MM.1S (cell line): ENCODE results near the gene BACH2.

Source experiments
- DNase-seq: peaks from one replicate; pipeline ENCODE4 v3.0.0-alpha.2; 2015
- H2AFZ ChIP-seq: fragments of 300-600 bp; sonication (generic); 2 replicates; pipeline ENCODE4 v1.6.0; 2016; ENCODE audit warnings: antibody characterized with exemption, low read length
- H3F3A ChIP-seq: fragments of 300-600 bp; sonication (generic); 2 replicates; pipeline ENCODE4 v1.6.1; 2016; ENCODE audit warnings: mild to moderate bottlenecking, antibody characterized with exemption, low read length, moderate library complexity, mixed read lengths; ENCODE audit not compliant: insufficient read depth
- H3K27ac ChIP-seq: fragments of 300-600 bp; sonication (generic); 2 replicates; pipeline ENCODE4 v1.5.1; 2016; ENCODE audit warnings: mild to moderate bottlenecking, low read length
- H3K27me3 ChIP-seq: fragments of 300-600 bp; sonication (generic); replicated peaks from 2 replicates; pipeline ENCODE4 v1.6.0; 2016; ENCODE audit warnings: low read length; ENCODE audit not compliant: insufficient read depth
- H3K36me3 ChIP-seq: fragments of 300-600 bp; sonication (generic); replicated peaks from 2 replicates; pipeline ENCODE4 v1.6.1; 2016; ENCODE audit warnings: mild to moderate bottlenecking, low read length, mixed read lengths; ENCODE audit not compliant: insufficient read depth
- H3K4me1 ChIP-seq: fragments of 300-600 bp; sonication (generic); 2 replicates; pipeline ENCODE4 v1.6.1; 2016; ENCODE audit warnings: low read length, mixed read lengths
- H3K4me2 ChIP-seq: fragments of 300-600 bp; sonication (generic); 2 replicates; pipeline ENCODE4 v1.6.0; 2016; ENCODE audit warnings: low read depth, low read length
- H3K4me3 ChIP-seq: fragments of 300-600 bp; sonication (generic); 2 replicates; pipeline ENCODE4 v1.5.1; 2016; ENCODE audit warnings: low read length, mixed read lengths
- H3K79me2 ChIP-seq: fragments of 300-600 bp; sonication (generic); 2 replicates; pipeline ENCODE4 v1.6.1; 2016; ENCODE audit warnings: mixed run types, low read length, mixed read lengths
- H3K9ac ChIP-seq: fragments of 300-600 bp; sonication (generic); 2 replicates; pipeline ENCODE4 v1.6.1; 2016; ENCODE audit warnings: low read length, mixed read lengths
- H3K9me2 ChIP-seq: fragments of 300-600 bp; sonication (generic); replicated peaks from 2 replicates; pipeline ENCODE4 v1.6.1; 2016; ENCODE audit warnings: mild to moderate bottlenecking, low read length, mixed read lengths; ENCODE audit not compliant: insufficient read depth
- H3K9me3 ChIP-seq: fragments of 300-600 bp; sonication (generic); replicated peaks from 2 replicates; pipeline ENCODE4 v1.6.1; 2016; ENCODE audit warnings: mild to moderate bottlenecking, low read length, mixed read lengths; ENCODE audit not compliant: insufficient read depth
- H4K20me1 ChIP-seq: fragments of 300-600 bp; sonication (generic); 2 replicates; pipeline ENCODE4 v1.6.1; 2016; ENCODE audit warnings: mild to moderate bottlenecking, low read length, moderate library complexity, mixed read lengths; ENCODE audit not compliant: insufficient read depth
- EZH2 ChIP-seq: fragments of 300-600 bp; sonication (generic); optimal IDR thresholded peaks from 2 replicates; pipeline ENCODE3; 2017; ENCODE audit warnings: low read depth, mild to moderate bottlenecking, antibody characterized with exemption, low read length, mixed read lengths
- EZH2phosphoT487 ChIP-seq: fragments of 300-600 bp; sonication (generic); IDR thresholded peaks from 2 replicates; pipeline ENCODE4 v1.6.1; 2018; ENCODE audit warnings: antibody characterized with exemption, low read length
- TF ChIP-seq, protein P1 (sequence below): fragments of 300-600 bp; sonication (generic); IDR thresholded peaks from 2 replicates; pipeline ENCODE4 v1.5.1; 2016; ENCODE audit warnings: antibody characterized with exemption, low read length, mixed read lengths

BACH2 gene

DNA sequence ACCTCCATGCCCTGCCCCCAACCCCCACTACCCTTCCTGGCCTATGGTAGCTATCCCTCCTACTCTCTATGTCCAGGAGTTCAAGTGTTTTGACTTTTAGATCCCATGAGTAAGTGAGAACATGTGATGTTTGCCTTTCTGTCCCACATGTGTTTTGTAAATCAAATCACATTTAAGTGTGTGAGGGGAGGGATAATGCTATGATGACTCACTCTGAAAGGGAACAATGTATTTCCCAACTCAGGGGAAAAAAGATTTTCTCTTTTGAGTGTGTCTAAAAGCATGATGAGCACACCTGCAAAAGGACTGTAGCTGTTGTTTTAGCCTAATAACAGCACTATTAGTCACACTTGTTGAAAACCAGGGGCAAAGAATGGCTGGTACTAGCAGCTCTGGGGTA lies 208.6 kb downstream of the BACH2 start:
- H3K9ac ChIP-seq = no peak overlapping the region
- no peak overlapping the region for H3K4me3 ChIP-seq
- H3F3A ChIP-seq = no peaks in the 10 kb centered on the region
- no peak overlapping the region for H2AFZ ChIP-seq
- H3K9me2 ChIP-seq = no peaks in the 10 kb centered on the region
- no peaks in the 10 kb centered on the region for H3K9me3 ChIP-seq
- no peak overlapping the region for H3K27ac ChIP-seq
- H3K4me2 ChIP-seq = no peak overlapping the region
- DNase-seq = no peak
- H3K36me3 ChIP-seq = no peaks in the 10 kb centered on the region
- H3K4me1 ChIP-seq = no peaks in the 10 kb centered on the region
- no peaks in the 10 kb centered on the region for H3K27me3 ChIP-seq
- H4K20me1 ChIP-seq = no peaks in the 10 kb centered on the region
- 0 out of 2 replicates have a peak, but pooled peaks cover 2% of the 10 kb centered on the region for H3K79me2 ChIP-seq
- TF ChIP-seq EZH2phosphoT487 (no peak), EZH2 (no peak)
- TF ChIP-seq, protein P1, sequence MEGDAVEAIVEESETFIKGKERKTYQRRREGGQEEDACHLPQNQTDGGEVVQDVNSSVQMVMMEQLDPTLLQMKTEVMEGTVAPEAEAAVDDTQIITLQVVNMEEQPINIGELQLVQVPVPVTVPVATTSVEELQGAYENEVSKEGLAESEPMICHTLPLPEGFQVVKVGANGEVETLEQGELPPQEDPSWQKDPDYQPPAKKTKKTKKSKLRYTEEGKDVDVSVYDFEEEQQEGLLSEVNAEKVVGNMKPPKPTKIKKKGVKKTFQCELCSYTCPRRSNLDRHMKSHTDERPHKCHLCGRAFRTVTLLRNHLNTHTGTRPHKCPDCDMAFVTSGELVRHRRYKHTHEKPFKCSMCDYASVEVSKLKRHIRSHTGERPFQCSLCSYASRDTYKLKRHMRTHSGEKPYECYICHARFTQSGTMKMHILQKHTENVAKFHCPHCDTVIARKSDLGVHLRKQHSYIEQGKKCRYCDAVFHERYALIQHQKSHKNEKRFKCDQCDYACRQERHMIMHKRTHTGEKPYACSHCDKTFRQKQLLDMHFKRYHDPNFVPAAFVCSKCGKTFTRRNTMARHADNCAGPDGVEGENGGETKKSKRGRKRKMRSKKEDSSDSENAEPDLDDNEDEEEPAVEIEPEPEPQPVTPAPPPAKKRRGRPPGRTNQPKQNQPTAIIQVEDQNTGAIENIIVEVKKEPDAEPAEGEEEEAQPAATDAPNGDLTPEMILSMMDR = no peak

DNA sequence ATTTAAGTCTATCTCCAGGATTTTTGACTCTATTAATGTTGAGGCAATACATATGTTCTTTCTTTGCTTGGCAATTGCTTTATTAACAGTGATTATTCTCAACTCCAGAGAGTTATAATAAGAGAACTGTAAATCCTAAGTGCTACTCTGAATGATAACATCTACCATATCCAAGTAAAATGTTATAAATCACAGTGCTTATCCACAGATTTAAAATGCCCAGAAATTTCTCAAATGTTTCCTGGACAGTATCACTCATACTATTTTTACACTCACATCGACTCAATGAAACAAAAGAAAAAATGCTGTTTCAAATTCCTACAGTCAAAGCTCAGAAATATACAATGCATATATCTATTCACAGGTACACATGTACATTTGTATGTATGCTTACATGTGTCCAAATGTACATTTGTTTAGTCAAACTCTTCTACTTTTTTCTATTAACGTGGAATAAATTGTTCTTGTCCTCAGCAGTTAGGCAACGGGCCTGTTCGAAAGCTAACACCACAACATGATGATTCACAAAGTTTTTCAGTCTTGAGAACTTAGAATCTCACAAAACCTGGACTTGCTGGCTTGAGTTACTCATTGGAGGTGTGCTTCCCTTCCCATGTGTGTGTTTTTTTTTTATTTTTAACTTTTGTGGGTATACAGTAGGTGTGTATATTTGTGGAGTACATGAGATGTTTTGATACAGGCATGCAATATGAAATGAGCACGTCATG lies 209.4 kb downstream of the BACH2 start:
- DNase-seq = no peak
- H3K4me2 ChIP-seq = no peak overlapping the region
- no peaks in the 10 kb centered on the region for H4K20me1 ChIP-seq
- no peak overlapping the region for H3K27ac ChIP-seq
- no peaks in the 10 kb centered on the region for H3K36me3 ChIP-seq
- TF ChIP-seq EZH2phosphoT487 (no peak), EZH2 (no peak)
- TF ChIP-seq, protein P1 = no peak
- H3K4me3 ChIP-seq = no peak overlapping the region
- H3K4me1 ChIP-seq = no peaks in the 10 kb centered on the region
- H3K27me3 ChIP-seq = no peaks in the 10 kb centered on the region
- H2AFZ ChIP-seq = no peak overlapping the region
- no peaks in the 10 kb centered on the region for H3F3A ChIP-seq
- no peaks in the 10 kb centered on the region for H3K9me3 ChIP-seq
- no peak overlapping the region for H3K9ac ChIP-seq
- H3K79me2 ChIP-seq = no peaks in the 10 kb centered on the region
- no peaks in the 10 kb centered on the region for H3K9me2 ChIP-seq

DNA sequence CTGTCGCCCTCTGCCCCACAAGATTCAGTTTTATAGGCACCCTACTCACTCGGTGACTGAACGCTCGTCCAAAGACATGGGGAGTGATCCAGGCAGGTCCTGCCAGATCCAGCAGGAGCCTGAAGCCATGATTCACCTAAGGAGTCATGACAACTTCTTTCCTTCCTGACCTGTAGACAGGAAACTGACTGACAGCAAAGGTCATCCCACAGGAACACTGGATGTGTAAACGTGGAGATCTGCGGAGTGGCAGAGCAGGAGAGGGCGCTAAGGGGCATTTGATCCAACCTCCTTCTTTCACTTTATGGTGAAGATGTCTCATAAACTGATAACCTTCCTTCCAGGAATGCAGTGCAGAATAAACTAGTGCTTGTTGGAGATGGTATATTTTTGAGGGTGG lies 210.1 kb downstream of the BACH2 start:
- H3K9me2 ChIP-seq = no peaks in the 10 kb centered on the region
- no peak overlapping the region for H3K4me2 ChIP-seq
- no peak overlapping the region for H3K4me3 ChIP-seq
- no peaks in the 10 kb centered on the region for H3K36me3 ChIP-seq
- H3K27me3 ChIP-seq = no peaks in the 10 kb centered on the region
- TF ChIP-seq EZH2phosphoT487 (no peak), EZH2 (no peak)
- TF ChIP-seq, protein P1 = no peak
- no peaks in the 10 kb centered on the region for H3F3A ChIP-seq
- no peak for DNase-seq
- H2AFZ ChIP-seq = no peak overlapping the region
- no peaks in the 10 kb centered on the region for H3K79me2 ChIP-seq
- H3K9me3 ChIP-seq = no peaks in the 10 kb centered on the region
- no peak overlapping the region for H3K9ac ChIP-seq
- no peaks in the 10 kb centered on the region for H3K4me1 ChIP-seq
- H3K27ac ChIP-seq = no peak overlapping the region
- no peaks in the 10 kb centered on the region for H4K20me1 ChIP-seq
